ENCODE measurements around the gene CIAO2A.
A peak's percentile ranks its signal among the peaks of the same experiment; 100 is the strongest.

DNA sequence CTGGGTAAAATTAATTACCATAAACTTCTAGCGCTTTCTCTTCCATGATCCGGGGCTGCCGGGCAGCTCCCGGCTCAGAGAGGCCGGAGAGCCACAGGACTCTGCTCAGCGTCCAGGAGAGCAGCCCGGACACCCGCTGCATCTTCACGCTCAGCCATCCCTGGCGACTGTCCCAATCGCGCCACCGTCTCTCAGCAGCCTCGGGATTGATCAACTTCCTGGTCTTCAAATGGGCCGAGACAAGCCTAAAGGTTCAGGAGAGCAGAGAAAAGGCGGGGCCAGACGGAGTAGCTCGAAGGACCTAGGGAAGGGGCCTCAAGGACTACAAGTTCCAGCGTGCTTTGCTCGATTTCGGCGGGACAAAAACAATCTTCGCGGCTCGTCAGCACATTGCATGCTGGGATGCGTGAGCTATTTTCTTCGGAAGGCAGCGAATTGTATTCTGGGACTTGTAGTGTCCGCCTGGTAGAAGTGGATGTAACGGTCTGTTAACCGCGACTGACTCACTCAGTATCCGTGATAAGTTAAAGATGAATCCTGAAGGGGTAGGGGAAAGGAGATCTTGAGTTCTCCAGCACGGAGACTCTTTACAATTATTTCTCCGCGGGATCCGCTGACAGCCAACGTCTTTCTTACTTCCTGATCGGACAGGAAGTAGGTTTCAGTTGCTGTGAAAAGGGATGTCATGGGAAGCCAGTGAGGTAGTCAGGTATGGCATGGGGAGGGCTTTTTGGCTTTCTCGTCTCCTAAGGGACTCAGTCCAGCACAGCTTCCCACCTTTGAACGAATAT lies at the start of gene CIAO2A:
- TF ChIP-seq, protein P1, sequence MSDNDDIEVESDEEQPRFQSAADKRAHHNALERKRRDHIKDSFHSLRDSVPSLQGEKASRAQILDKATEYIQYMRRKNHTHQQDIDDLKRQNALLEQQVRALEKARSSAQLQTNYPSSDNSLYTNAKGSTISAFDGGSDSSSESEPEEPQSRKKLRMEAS (IDR thresholded peaks at IDR 0.05; ENCODE audit: insufficient read depth, insufficient read length), result no peak
- TF ChIP-seq EZH2 (IDR thresholded peaks at IDR 0.05; ENCODE audit: borderline replicate concordance, low read depth, low read length, severe bottlenecking), result no peak
- TF ChIP-seq, protein P2, sequence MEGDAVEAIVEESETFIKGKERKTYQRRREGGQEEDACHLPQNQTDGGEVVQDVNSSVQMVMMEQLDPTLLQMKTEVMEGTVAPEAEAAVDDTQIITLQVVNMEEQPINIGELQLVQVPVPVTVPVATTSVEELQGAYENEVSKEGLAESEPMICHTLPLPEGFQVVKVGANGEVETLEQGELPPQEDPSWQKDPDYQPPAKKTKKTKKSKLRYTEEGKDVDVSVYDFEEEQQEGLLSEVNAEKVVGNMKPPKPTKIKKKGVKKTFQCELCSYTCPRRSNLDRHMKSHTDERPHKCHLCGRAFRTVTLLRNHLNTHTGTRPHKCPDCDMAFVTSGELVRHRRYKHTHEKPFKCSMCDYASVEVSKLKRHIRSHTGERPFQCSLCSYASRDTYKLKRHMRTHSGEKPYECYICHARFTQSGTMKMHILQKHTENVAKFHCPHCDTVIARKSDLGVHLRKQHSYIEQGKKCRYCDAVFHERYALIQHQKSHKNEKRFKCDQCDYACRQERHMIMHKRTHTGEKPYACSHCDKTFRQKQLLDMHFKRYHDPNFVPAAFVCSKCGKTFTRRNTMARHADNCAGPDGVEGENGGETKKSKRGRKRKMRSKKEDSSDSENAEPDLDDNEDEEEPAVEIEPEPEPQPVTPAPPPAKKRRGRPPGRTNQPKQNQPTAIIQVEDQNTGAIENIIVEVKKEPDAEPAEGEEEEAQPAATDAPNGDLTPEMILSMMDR (IDR thresholded peaks at IDR 0.05; ENCODE audit: extremely low read depth in 1 of 2, insufficient read depth in 1 of 2, low read depth in 1 of 2, low read length in 2 of 2), result no peak
- peak; percentile 37 for TF ChIP-seq POLR2A (IDR thresholded peaks at IDR 0.05; ENCODE audit: low read depth, low read length)
- peak; percentile 75 for TF ChIP-seq POLR2AphosphoS5 (IDR thresholded peaks at IDR 0.05; ENCODE audit: insufficient read depth, low read depth, low read length)
- no peak for TF ChIP-seq JUN (IDR thresholded peaks at IDR 0.05; ENCODE audit: borderline replicate concordance, insufficient read depth, insufficient read length, low read depth)
- no peak for TF ChIP-seq MYC (IDR thresholded peaks at IDR 0.05; ENCODE audit: low read depth, low read length)
- TF ChIP-seq FOS (IDR thresholded peaks at IDR 0.05; ENCODE audit: borderline replicate concordance, insufficient read depth, low read length), result peak; percentile 43
- TF ChIP-seq GATA2 (IDR thresholded peaks at IDR 0.05; ENCODE audit: insufficient read depth, insufficient read length, low read depth, low read length), result no peak
